Retinal pigment epithelial cell (primary cell): ENCODE data around the gene FAM219B.

Experiments
- DNase-seq: peaks from one replicate; pipeline ENCODE4 v3.0.0-alpha.2; 2010; ENCODE audit warnings: low read depth
- H3K4me3 ChIP-seq: 2 replicates; pipeline ENCODE4 v1.5.1; 2011; ENCODE audit warnings: mild to moderate bottlenecking, low read length, control low read depth, moderate library complexity
- TF ChIP-seq, protein P1 (sequence below): conservative IDR thresholded peaks from 2 replicates; pipeline ENCODE4 v1.5.1; 2011; ENCODE audit warnings: low read depth, low read length, control low read depth, inconsistent platforms

FAM219B gene

DNA sequence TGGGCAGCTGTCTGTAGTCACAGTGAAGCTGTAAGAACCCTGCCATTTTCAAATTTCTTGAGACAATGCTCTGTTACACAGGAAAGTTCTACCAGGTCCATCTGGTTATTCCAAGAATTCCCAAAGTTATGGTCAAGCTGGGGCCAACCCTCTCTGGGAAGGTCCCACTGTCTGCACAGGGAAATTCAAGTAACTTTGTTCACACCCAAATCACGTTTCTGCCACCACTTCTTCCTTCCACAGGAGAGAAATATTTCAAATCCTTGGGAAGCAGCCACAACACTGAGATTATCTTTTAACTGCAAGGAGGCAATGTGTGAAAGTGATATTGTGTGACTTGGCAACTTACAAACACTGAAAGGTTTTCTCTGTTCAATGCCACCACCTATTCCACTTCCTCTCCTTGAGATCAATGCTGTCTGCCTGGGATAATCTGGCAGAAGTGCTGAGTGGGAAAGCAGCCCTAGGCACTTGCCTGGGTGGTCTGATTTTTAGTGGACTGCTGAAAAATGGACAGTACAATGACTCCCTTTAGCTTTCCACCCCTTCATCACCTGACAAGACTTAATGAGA is 39.1 kb downstream of the FAM219B start:
- no peak for DNase-seq
- H3K4me3 ChIP-seq = no peak overlapping the region
- TF ChIP-seq, protein P1, sequence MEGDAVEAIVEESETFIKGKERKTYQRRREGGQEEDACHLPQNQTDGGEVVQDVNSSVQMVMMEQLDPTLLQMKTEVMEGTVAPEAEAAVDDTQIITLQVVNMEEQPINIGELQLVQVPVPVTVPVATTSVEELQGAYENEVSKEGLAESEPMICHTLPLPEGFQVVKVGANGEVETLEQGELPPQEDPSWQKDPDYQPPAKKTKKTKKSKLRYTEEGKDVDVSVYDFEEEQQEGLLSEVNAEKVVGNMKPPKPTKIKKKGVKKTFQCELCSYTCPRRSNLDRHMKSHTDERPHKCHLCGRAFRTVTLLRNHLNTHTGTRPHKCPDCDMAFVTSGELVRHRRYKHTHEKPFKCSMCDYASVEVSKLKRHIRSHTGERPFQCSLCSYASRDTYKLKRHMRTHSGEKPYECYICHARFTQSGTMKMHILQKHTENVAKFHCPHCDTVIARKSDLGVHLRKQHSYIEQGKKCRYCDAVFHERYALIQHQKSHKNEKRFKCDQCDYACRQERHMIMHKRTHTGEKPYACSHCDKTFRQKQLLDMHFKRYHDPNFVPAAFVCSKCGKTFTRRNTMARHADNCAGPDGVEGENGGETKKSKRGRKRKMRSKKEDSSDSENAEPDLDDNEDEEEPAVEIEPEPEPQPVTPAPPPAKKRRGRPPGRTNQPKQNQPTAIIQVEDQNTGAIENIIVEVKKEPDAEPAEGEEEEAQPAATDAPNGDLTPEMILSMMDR = no peak

DNA sequence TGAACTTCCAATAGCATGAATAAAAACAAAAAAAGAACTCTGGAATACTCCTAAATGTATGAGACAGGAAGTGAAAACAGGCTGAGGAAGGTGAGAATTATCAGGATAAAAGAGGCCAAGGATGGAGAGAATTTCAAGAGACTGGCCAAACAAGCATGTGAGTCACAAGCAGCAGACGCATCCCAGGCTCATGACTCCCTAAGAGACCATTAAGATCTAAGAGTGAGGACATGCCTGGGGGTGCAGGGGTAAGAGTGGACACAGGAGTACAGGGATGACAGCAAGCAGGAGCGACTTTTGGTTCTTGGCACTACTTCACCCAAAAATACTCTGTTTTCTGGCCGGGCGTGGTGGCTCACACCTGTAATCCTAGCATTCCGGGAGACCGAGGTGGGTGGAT is 40.6 kb downstream of the FAM219B start:
- DNase-seq = peak; percentile 54
- TF ChIP-seq, protein P1 = no peak

DNA sequence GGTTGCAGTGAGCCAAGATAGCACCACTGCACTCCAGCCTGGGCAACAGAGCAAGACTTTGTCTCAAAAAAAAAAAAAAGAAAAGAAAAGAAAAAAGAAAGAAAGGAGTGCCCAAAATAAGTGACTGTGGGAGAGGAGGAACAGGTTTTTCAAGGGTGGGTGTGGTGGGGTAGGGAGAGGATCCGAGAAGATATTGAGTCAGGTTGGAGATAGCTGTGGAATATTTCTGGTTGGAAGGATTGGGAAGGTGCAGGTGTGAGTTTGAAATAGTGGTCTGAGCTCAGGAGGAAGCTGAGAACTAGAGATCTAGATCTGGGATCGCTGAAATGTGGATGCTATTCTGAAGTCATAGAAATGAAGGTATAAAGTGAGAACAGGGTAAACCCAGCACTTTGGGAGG is 41.3 kb downstream of the FAM219B start:
- no peak for DNase-seq

More for the DNA sequence above, 40.6 kb downstream of the FAM219B start:
- no peak overlapping the region for H3K4me3 ChIP-seq

DNA sequence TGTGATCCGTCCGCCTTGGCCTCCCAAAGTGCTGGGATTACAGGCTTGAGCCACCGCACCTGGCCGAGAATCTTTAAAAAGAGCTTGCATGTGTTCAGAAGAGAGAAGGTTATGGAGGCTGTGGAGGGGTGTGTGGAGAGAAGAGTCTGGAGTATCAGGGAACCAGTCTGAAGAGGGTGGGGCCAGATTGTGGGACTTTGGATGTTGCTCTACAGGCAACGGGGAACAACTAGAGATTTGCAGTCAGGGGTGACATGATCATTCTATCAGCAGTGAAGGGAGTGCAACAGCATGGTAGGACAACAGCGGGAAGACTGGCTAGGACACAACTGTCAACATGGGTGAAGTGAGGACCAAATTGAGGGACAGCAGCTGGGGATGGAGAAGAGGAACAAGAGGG is 42.4 kb downstream of the FAM219B start:
- no peak for DNase-seq
- H3K4me3 ChIP-seq = no peak overlapping the region
- TF ChIP-seq, protein P1 = no peak

More for the DNA sequence above, 41.3 kb downstream of the FAM219B start:
- TF ChIP-seq, protein P1 = no peak
- H3K4me3 ChIP-seq = no peak overlapping the region

DNA sequence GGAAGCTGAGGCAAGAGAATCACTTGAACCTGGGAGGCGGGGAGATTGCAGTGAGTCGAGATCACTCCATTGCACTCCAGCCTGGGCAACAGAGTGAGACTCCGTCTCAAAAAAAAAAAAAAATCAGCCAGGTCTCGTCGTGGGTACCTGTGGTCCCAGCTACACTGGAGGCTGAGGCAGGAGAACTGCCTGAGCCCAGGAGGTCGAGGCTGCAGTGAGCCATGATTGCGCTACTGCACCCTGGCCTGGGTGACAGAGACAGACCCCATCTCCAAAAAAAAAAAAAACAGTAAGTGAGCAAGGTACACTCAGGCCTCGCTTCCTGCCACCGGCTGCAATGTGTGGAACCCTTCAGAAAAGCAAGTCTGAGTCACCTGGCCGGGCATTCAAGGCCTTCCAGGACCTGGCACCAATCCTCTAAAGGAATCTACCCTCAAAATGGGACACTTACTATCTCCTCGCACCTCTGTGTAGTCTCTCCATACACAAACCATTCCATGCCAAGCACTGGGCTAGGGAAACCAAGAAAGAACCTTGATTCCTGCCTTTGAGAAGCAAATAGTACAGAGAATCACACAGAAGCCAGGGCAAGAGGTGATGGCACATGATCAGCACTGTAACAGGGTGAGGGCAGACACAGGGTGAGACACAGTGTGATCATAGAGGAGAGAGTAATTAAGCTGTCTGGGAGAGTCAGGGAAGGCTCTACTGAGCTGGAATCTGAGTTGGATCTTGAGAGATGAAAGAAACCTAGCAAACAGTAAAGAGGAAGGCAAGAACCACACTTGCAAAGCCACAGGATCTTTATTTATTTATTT is 43.2 kb downstream of the FAM219B start:
- TF ChIP-seq, protein P1 = no peak
- DNase-seq = peak; percentile 45
- no peak overlapping the region for H3K4me3 ChIP-seq

DNA sequence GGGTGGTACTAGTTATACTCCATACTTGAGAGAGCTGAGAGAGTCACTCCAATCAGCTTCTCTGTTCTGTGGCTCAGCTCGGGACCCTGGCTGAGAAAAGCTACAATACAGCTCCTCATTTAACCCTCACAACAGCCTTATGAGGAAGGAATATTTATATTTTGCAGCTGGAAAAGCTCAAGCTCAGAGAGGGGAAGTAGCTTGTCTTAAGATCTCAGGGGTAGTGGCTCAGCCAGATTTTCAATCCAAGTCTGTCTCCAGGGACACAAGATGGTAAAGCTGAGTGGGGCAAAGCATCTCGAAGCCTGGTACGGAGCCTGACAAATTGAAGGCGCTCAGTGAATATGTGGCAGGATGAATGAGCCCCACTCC is 48.3 kb downstream of the FAM219B start:
- TF ChIP-seq, protein P1 = no peak
- no peak for DNase-seq
- H3K4me3 ChIP-seq = no peak overlapping the region

DNA sequence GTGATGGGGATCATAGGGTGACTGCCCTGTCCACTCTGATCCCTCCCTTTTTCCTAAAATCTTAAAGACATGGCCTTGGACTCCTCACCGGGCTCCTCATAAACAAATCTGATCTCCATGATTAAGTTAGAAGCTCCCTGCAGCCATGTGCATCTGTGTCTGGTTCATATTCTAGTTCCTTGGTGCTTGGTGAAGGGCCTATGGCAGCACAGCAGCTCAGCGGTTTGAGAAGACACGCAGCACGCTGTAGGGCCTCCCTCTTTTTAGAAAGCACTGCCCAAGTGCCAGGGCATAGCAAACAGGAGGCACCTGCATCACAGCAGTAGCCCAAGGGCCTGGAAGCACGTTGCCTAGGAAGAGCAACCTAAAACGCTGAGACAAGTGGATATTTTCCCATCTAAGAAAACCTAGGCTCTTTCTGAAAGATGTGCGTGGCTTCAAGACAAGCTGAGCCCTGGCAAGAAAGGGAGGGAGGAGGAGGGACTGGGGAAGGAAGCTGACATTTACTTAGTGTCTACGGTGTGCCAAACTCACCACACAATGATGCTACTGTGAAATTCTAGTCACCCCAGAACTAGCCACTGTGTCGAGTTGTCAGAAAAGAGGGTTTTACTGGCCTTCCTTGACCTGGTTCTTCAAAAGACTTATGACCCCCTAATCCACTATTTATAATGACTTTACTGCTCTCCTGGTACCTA is 48.8 kb downstream of the FAM219B start:
- TF ChIP-seq, protein P1 = no peak
- H3K4me3 ChIP-seq = no peak overlapping the region
- DNase-seq = no peak
